ENCODE data around the gene TENM4.

DNA sequence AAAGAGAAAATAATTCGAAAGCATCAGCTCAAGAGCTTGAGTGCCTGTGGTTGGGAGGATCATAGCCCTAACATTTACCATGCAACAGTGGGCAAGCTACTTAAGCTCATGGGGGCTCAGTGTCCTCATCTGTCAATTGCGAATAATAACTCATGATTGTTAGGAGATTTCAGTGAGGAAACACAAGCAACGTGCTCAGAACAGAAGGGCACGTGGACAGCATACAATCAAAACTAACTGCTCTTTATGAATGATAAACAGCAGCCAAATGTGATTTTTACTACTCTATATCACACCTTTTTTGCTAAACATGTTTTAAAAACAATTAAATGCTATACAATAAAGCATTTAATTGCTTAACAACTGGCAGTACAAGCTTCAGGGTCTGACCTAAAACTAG is 556.1 kb downstream of the TENM4 start:
- TF ChIP-seq CTCF (IDR thresholded peaks at IDR 0.05; ENCODE audit: borderline replicate concordance, extremely low read depth, low read length, poor library complexity, severe bottlenecking) (no peak), EZH2 (IDR thresholded peaks at IDR 0.05; ENCODE audit: borderline replicate concordance, low read depth, low read length, severe bottlenecking) (no peak)

All from DND-41 (cell line).